Caco-2 (cell line): ENCODE data around the gene KLC3. TPM values are rescaled to one million over a fixed set of nuclear protein-coding genes. Genes with fewer than 3 reads are reported as not detected.

ENCODE experiments used
- BruUV-seq: library from RNA; stranded (reverse); fragments of 400-500 nt; replicated peaks from 2 replicates; lab custom pipeline; 2021; lab: Mats Ljungman, UMichigan
- CTCF ChIA-PET: fragments of 300-600 bp; sonication (Branson Sonifier 250); formaldehyde crosslinking; loops from one replicate; lab custom pipeline; 2022; ENCODE audit warnings: antibody characterized with exemption; lab: Charles Lee
- POLR2A ChIA-PET: fragments of 300-600 bp; sonication (Branson Sonifier 250); formaldehyde crosslinking; loops from one replicate; lab custom pipeline; 2022; ENCODE audit warnings: antibody characterized with exemption; lab: Charles Lee
- DNase-seq, 2 experiments: peaks; one replicate each; pipeline versions ENCODE4 v3.0.0 to v3.0.0-alpha.2; 2020 to 2022
- H3K27me3 ChIP-seq: replicated peaks from 2 replicates; pipeline ENCODE4 v1.6.0; 2011; ENCODE audit warnings: low read length; ENCODE audit not compliant: control insufficient read depth, insufficient read depth
- H3K36me3 ChIP-seq: 2 replicates; pipeline ENCODE4 v1.5.1; 2011; ENCODE audit warnings: low read length; ENCODE audit not compliant: control insufficient read depth, insufficient read depth
- H3K4me1 ChIP-seq: fragments of 250-450 bp; sonication (Bioruptor Pico); 2 replicates; pipeline ENCODE4 v1.5.1; 2020; ENCODE audit warnings: mild to moderate bottlenecking
- H3K4me3 ChIP-seq: 2 replicates; pipeline ENCODE4 v1.5.1; 2011; ENCODE audit warnings: low read depth, mild to moderate bottlenecking, control low read depth, low read length
- H3K9me3 ChIP-seq: fragments of 250-450 bp; sonication (Bioruptor Pico); 2 replicates; pipeline ENCODE4 v1.5.1; 2020; ENCODE audit warnings: mild to moderate bottlenecking, moderate library complexity
- H3K27ac Mint-ChIP-seq: one replicate; pipeline ENCODE4 v1.8.0; 2022; ENCODE audit warnings: mixed read lengths; ENCODE audit not compliant: unreplicated experiment
- H3K27me3 Mint-ChIP-seq: one replicate; pipeline ENCODE4 v1.8.0; 2022; ENCODE audit warnings: mixed read lengths; ENCODE audit not compliant: insufficient read depth, unreplicated experiment
- H3K36me3 Mint-ChIP-seq: one replicate; pipeline ENCODE4 v1.8.0; 2022; ENCODE audit warnings: mild to moderate bottlenecking, mixed read lengths; ENCODE audit not compliant: insufficient read depth, unreplicated experiment
- H3K4me1 Mint-ChIP-seq: one replicate; pipeline ENCODE4 v1.8.0; 2022; ENCODE audit warnings: low read depth, mixed read lengths; ENCODE audit not compliant: unreplicated experiment
- H3K4me3 Mint-ChIP-seq: one replicate; pipeline ENCODE4 v1.8.0; 2022; ENCODE audit warnings: mild to moderate bottlenecking, moderate library complexity, mixed read lengths; ENCODE audit not compliant: unreplicated experiment
- H3K9me3 Mint-ChIP-seq: one replicate; pipeline ENCODE4 v1.8.0; 2022; ENCODE audit warnings: mixed read lengths; ENCODE audit not compliant: unreplicated experiment
- CTCF ChIP-seq, 2 experiments: fragments of 200-600 bp in 1 of 2; IDR thresholded peaks; 1 replicate in 1 of 2; 2 replicates in 1 of 2; pipeline versions ENCODE4 v1.5.1 to v1.8.0; 2011 to 2022; ENCODE audit warnings: antibody characterized with exemption in 1 of 2, control low read depth in 1 of 2, inconsistent platforms in 1 of 2, low read depth in 1 of 2, low read length in 1 of 2, mild to moderate bottlenecking in 1 of 2, moderate library complexity in 1 of 2; ENCODE audit not compliant: insufficient read depth in 1 of 2, severe bottlenecking in 1 of 2, unreplicated experiment in 1 of 2
- intact Hi-C: fragments of 100-400 bp; cut with micrococcal nuclease; formaldehyde crosslinking; loops from one replicate; pipeline ENCODE4 v1.10.0; 2022; ENCODE audit not compliant: unreplicated experiment
- total RNA-seq: library from RNA; stranded (reverse); gene quantifications from 2 replicates; pipeline ENCODE4 v1.2.3, GENCODE V29; 2022

Gene KLC3
- total RNA-seq, 1 experiment from 2014 or later, result 10.2 TPM

- H3K36me3 ChIP-seq, result no peaks in the 10 kb centered on the region; the same call in 1 of the 2 replicates
- H3K27me3 Mint-ChIP-seq, result no peaks in the 10 kb centered on the region
- H3K9me3 ChIP-seq, result no peaks in the 10 kb centered on the region
- ChIA-PET CTCF (interaction anchor here (0.6 kb wide), 3 partner anchors 29 to 253 kb away, joined by 3 read pairs; no protein-coding TSS in a partner anchor), POLR2A (no interaction called here)
- H3K4me1 ChIP-seq, result peaks cover 6% of the 10 kb centered on the region; the same call in 1 of the 2 replicates
- intact Hi-C loops, result no loop called here
- peaks cover 13% of the 10 kb centered on the region for H3K4me1 Mint-ChIP-seq
- no peak for TF ChIP-seq CTCF (IDR thresholded peaks at IDR 0.05; ENCODE audit: insufficient read depth in 1 of 2, low read depth in 1 of 2, low read length in 1 of 2, severe bottlenecking in 1 of 2, unreplicated experiment in 1 of 2)
- no peak overlapping the region for H3K4me3 ChIP-seq
- peaks cover 26% of the 10 kb centered on the region for H3K36me3 Mint-ChIP-seq
- peak in 1 of 2 experiments; percentile 26 for DNase-seq
- no peaks in the 10 kb centered on the region for H3K27me3 ChIP-seq
- no TSS peak for BruUV-seq
- H3K27ac Mint-ChIP-seq, result no peak overlapping the region
- no peak overlapping the region for H3K4me3 Mint-ChIP-seq
- no peaks in the 10 kb centered on the region for H3K9me3 Mint-ChIP-seq
Measured at GRCh38 chr19:45344621-45345505, 4.3 kb downstream of the KLC3 start.

GRCh38 chr19:45345506-45345860 lies 4.9 kb downstream of the KLC3 start:
- TF ChIP-seq CTCF (IDR thresholded peaks at IDR 0.05; ENCODE audit: insufficient read depth in 1 of 2, low read depth in 1 of 2, low read length in 1 of 2, severe bottlenecking in 1 of 2, unreplicated experiment in 1 of 2), result no peak
- Mint-ChIP-seq H3K4me1 (peaks cover 13% of the 10 kb centered on the region), H3K27me3 (no peaks in the 10 kb centered on the region), H3K36me3 (peaks cover 29% of the 10 kb centered on the region), H3K4me3 (no peak overlapping the region), H3K9me3 (no peaks in the 10 kb centered on the region), H3K27ac (no peak overlapping the region)
- Histone ChIP-seq H3K9me3 (no peaks in the 10 kb centered on the region), H3K4me1 (peaks cover 6% of the 10 kb centered on the region; the same call in 1 of the 2 replicates), H3K27me3 (no peaks in the 10 kb centered on the region), H3K4me3 (no peak overlapping the region), H3K36me3 (no peaks in the 10 kb centered on the region; the same call in 1 of the 2 replicates)
- CTCF ChIA-PET, result no interaction called here
- no peak for DNase-seq
- intact Hi-C loops, result no loop called here
- POLR2A ChIA-PET, result no interaction called here
- no TSS peak for BruUV-seq

- ChIA-PET CTCF (no interaction called here), POLR2A (no interaction called here)
- no peaks in the 10 kb centered on the region for H3K9me3 ChIP-seq
- no peaks in the 10 kb centered on the region for H3K27me3 Mint-ChIP-seq
- BruUV-seq, result no TSS peak
- no peak overlapping the region for H3K27ac Mint-ChIP-seq
- no peaks in the 10 kb centered on the region; the same call in 1 of the 2 replicates for H3K36me3 ChIP-seq
- peaks cover 6% of the 10 kb centered on the region; the same call in 1 of the 2 replicates for H3K4me1 ChIP-seq
- no peak for DNase-seq
- no peak overlapping the region for H3K4me3 Mint-ChIP-seq
- TF ChIP-seq CTCF (IDR thresholded peaks at IDR 0.05; ENCODE audit: insufficient read depth in 1 of 2, low read depth in 1 of 2, low read length in 1 of 2, severe bottlenecking in 1 of 2, unreplicated experiment in 1 of 2), result no peak
- H3K9me3 Mint-ChIP-seq, result no peaks in the 10 kb centered on the region
- peaks cover 39% of the 10 kb centered on the region for H3K36me3 Mint-ChIP-seq
- intact Hi-C loops, result no loop called here
- H3K4me3 ChIP-seq, result no peak overlapping the region
- H3K27me3 ChIP-seq, result no peaks in the 10 kb centered on the region
- H3K4me1 Mint-ChIP-seq, result peaks cover 13% of the 10 kb centered on the region
Measured at GRCh38 chr19:45346449-45346848, 5.9 kb downstream of the KLC3 start.
